Stimulated activated CD8-positive, alpha-beta memory T cell treated with anti-CD3 and anti-CD28 coated beads, Interleukin-4, amount 100 ng/mL, for 48 hours (primary cell): ENCODE data around the gene SRRM1.
"Not testable (repeated sequence)": the region's sequence is repeated elsewhere in the genome, so short reads cannot be mapped to it uniquely, and the experiment has no call there.

Source experiments
- DNase-seq: peaks from one replicate; pipeline ENCODE4 v3.0.0-alpha.2; 2020

The SRRM1 gene

GRCh38 chr1:24652382-24652781 lies 9.3 kb downstream of the SRRM1 start:
- no peak for DNase-seq

- no peak for DNase-seq
These were observed 10.9 kb downstream of the SRRM1 start for GRCh38 chr1:24654010-24654409.

GRCh38 chr1:24656046-24656445 lies 12.9 kb downstream of the SRRM1 start:
- no peak for DNase-seq

- no peak for DNase-seq
These were observed 14.7 kb downstream of the SRRM1 start for GRCh38 chr1:24657781-24658180.

- DNase-seq, result no peak
These were observed 16.2 kb downstream of the SRRM1 start for GRCh38 chr1:24659166-24659904.

- DNase-seq, result no peak
These were observed 17.0 kb downstream of the SRRM1 start for GRCh38 chr1:24659993-24660665.

- no peak for DNase-seq
These were observed 21.5 kb downstream of the SRRM1 start for GRCh38 chr1:24664507-24665033.

GRCh38 chr1:24666794-24667193 lies 23.7 kb downstream of the SRRM1 start:
- DNase-seq, result peak; percentile 34

- DNase-seq, result not testable (repeated sequence)
These were observed 28.3 kb downstream of the SRRM1 start for GRCh38 chr1:24671372-24671771.

GRCh38 chr1:24672686-24673085 lies 29.6 kb downstream of the SRRM1 start:
- not testable (repeated sequence) for DNase-seq

GRCh38 chr1:24673341-24673740 lies 30.2 kb downstream of the SRRM1 start:
- no peak for DNase-seq

GRCh38 chr1:24678421-24678820 lies 35.3 kb downstream of the SRRM1 start:
- not testable (repeated sequence) for DNase-seq

GRCh38 chr1:24679725-24680124 lies 36.6 kb downstream of the SRRM1 start:
- no peak for DNase-seq

- DNase-seq, result no peak
These were observed 40.6 kb downstream of the SRRM1 start for GRCh38 chr1:24683713-24684162.

- DNase-seq, result no peak
These were observed 44.9 kb downstream of the SRRM1 start for GRCh38 chr1:24688033-24688432.

- DNase-seq, result peak; percentile 75
These were observed 45.6 kb downstream of the SRRM1 start for GRCh38 chr1:24688621-24689195.

- no peak for DNase-seq
These were observed 47.9 kb downstream of the SRRM1 start for GRCh38 chr1:24691051-24691450.

GRCh38 chr1:24692351-24692980 lies 49.4 kb downstream of the SRRM1 start:
- no peak for DNase-seq

- no peak for DNase-seq
These were observed 50.8 kb downstream of the SRRM1 start for GRCh38 chr1:24693827-24694379.

GRCh38 chr1:24694380-24694843 lies 51.3 kb downstream of the SRRM1 start:
- DNase-seq, result no peak

- DNase-seq, result no peak
These were observed 52.3 kb downstream of the SRRM1 start for GRCh38 chr1:24695202-24695974.
